HG02642 (cell line): Measurements from ENCODE around the gene NOX4.
"Not testable (repeated sequence)": the region's sequence is repeated elsewhere in the genome, so short reads cannot be mapped to it uniquely, and the experiment has no call there.

Source experiments
- ATAC-seq: cut with Tn5 transposase; IDR thresholded peaks from one replicate; pipeline ENCODE4 v1.9.1; 2021; ENCODE audit warnings: mild to moderate bottlenecking; ENCODE audit not compliant: unreplicated experiment, poor library complexity

The NOX4 gene

GRCh38 chr11:89321401-89321800 lies 169.8 kb downstream of the NOX4 start:
- no peak for ATAC-seq

DNA sequence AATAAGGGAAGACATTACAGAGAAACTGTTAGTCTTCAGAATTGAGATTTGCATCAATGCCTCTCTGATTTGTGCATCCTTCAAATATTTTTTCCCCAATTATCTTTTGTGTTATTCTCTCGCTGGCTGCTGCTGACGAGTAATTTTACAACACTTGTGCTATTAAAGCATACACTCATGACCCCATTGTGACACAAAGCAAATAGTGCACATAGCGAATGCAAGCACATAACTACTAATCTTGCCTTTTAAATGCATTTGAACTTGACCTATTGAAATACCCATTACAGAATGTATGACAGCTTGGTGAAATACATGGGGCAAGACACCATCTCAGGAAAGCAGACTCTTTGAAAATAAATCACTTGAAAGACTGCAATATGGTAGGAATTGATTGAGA lies 180.6 kb downstream of the NOX4 start:
- not testable (repeated sequence) for ATAC-seq

- not testable (repeated sequence) for ATAC-seq
Observed at GRCh38 chr11:89309321-89309985, 181.7 kb downstream of the NOX4 start.

DNA sequence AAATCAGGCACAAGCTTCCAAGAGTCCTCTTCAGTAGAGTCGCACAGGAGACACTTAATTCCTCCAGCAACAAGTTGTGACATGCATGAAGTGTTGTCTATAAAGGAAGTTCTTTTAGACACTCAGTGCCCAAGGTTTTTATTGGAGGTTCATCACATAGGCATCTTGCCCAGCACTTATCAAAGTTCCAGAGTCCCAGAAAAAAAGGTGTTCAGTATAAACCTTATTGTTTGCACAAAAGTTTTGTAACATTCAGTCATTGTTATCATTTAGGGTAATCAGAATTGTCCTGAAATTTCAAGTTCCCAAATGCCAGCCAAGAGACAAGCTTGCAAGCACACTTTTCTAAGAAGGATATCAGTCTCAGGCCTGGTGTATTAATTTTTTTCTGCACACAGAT lies 182.9 kb downstream of the NOX4 start:
- ATAC-seq: not testable (repeated sequence)

DNA sequence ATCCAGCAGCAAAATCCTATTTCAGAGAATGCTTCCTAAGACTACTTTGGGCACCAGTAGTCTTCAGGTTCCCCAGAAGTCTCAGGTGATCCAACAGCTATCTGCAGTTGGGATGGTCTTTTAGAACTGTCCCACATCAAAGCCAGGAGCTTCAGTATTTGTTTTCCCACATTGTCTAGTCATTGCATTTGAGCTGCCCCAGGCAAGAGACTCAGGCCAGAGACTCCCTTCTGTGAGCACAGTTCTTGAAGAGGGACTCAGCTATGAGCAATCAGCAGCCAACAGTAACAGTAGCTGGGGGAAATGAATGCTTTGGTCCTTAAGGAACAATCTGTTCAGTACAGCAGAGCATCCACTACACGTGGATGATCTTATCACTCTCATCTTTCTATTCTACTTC lies 188.1 kb downstream of the NOX4 start:
- ATAC-seq: not testable (repeated sequence)

DNA sequence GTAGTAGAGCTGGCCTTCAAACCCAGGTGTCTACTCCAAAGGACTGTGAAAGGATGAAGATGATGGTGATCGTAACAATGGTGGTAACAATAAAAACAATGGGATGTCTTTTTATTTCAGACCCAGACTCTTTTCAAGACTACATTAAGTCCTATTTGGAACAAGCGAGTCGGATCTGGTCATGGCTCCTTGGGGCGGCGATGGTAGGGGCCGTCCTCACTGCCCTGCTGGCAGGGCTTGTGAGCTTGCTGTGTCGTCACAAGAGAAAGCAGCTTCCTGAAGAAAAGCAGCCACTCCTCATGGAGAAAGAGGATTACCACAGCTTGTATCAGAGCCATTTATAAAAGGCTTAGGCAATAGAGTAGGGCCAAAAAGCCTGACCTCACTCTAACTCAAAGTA lies 196.2 kb downstream of the NOX4 start:
- not testable (repeated sequence) for ATAC-seq

- no peak for ATAC-seq
Observed at GRCh38 chr11:89293965-89294679, 197.1 kb downstream of the NOX4 start.

GRCh38 chr11:89288004-89288403 lies 203.2 kb downstream of the NOX4 start:
- not testable (repeated sequence) for ATAC-seq

GRCh38 chr11:89286601-89287000 lies 204.6 kb downstream of the NOX4 start:
- ATAC-seq: not testable (repeated sequence)

DNA sequence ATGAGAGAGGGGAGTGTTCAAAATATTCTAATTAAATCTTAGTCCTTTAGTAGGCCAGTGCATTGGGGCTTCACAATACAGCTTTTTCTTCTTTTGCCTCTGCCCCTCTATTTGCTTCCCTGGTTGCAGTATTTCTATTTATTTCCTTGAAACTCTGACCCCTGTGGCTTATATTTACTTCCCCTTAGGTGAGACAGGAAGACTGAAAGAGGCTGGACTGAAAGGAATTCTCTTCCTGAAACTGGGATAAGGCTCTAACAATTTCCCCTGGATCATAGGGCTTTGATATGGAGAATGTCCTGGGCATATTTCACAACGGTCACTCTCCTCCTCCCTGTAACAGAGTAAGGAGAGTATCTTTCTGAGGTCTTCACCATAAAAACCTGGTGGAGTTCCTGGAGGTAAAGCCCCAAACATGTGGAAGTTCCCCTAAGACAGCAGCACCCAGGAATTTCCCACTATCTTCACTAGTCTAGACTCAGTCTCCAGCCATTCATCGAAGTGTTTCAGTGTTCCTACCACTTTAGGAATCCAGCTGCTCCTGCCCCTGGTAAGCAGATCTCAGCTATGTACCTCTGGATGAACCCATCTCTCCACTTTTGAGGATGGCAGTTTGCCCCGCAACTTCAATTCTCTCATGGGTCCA lies 210.0 kb downstream of the NOX4 start:
- ATAC-seq: not testable (repeated sequence)

DNA sequence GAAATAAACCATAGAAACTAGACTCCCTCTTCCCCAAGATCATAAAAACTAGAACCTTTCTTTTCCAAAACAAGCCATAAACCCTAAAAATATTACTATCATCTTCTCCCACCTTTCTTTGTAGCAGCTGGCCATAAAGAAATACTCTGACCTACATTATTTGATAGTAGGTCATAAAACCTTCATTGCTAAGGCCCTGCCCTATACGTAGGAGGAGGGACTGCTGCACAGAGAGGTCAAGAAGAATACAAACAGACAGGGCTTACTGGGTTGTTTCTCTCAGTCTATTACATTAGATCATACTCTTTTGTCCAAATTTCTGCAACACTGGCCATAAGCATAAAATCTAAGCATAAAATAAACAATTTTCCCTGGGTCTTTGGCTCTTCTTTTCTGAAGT lies 212.0 kb downstream of the NOX4 start:
- no peak for ATAC-seq

- no peak for ATAC-seq
Observed at GRCh38 chr11:89275966-89276365, 215.2 kb downstream of the NOX4 start.
